Measurements from ENCODE around the gene TRPM6.

Gene TRPM6

GRCh38 chr9:74721696-74722660 lies 165.7 kb downstream of the TRPM6 start:
- TF ChIP-seq CTCF (IDR thresholded peaks at IDR 0.05; ENCODE audit: low read depth, low read length) = no peak
- H3K4me3 ChIP-seq (ENCODE audit: low read depth, low read length) = no peak overlapping the region

DNA sequence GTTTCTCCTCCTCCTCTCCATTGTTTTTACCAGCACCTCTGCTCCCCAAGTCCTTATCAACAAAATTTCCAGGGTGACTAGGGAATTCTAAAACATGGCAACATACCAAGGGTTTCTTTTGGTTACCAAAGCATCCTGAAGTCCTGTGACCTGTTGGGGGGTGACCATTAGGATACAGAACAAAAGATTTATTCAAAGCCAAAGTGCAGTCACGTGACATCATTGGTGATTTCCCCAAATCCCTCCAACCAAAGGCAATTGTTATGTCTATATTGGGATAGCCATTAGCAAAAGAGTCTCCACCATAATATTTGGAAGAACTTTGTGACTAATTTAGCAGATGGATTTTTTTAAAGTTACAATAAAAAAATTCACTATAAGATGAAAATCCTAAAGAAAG lies 168.4 kb downstream of the TRPM6 start:
- no peak overlapping the region for H3K4me3 ChIP-seq (ENCODE audit: low read depth, low read length)
- TF ChIP-seq CTCF (IDR thresholded peaks at IDR 0.05; ENCODE audit: low read depth, low read length) = no peak

- no peak for TF ChIP-seq CTCF (IDR thresholded peaks at IDR 0.05; ENCODE audit: low read depth, low read length)
- H3K4me3 ChIP-seq (ENCODE audit: low read depth, low read length) = no peak overlapping the region
Observed at GRCh38 chr9:74718709-74719108, 169.0 kb downstream of the TRPM6 start.

DNA sequence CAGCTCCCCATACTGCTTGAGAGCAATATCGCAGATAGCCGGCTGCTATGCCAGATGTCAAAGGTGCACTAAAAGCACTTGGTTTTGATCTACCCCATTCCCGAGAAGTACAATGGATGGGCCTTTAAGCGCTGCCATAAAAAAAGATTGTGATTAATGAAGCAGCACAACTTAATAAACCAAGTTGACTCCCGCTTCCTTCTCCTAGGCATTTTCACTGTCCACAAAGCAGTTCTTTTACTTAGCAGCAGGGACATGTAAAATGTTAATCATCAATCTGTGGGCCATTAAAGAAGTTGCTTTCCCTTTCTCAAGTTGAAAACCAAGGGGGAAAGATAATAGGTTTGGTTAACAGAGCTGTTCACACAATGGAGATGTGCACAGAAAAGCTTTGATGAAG lies 176.4 kb downstream of the TRPM6 start:
- TF ChIP-seq CTCF (IDR thresholded peaks at IDR 0.05; ENCODE audit: low read depth, low read length) = no peak
- no peak overlapping the region for H3K4me3 ChIP-seq (ENCODE audit: low read depth, low read length)

- H3K4me3 ChIP-seq (ENCODE audit: low read depth, low read length) = no peak overlapping the region
- no peak for TF ChIP-seq CTCF (IDR thresholded peaks at IDR 0.05; ENCODE audit: low read depth, low read length)
Observed at GRCh38 chr9:74697535-74697934, 190.2 kb downstream of the TRPM6 start.

DNA sequence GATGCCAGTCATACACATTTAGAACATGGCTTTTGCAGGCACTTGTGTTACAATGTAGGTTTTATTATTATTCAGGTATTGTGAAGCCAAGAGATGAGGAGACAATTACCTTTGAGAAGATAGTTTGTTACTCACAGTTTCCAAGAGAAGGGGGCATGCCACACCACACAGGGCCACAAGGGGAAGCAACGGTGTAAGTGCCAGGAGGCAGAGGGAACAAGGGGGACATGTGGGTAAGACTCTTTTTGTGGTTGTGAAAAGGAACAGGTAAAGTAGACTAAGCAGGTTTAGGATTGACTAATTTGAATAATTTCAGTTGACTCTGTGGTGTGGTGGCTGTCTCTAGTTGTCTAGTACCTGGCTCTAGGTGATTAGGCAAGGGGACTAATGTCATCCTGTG lies 191.2 kb downstream of the TRPM6 start:
- no peak overlapping the region for H3K4me3 ChIP-seq (ENCODE audit: low read depth, low read length)
- no peak for TF ChIP-seq CTCF (IDR thresholded peaks at IDR 0.05; ENCODE audit: low read depth, low read length)

GRCh38 chr9:74691058-74691457 lies 196.7 kb downstream of the TRPM6 start:
- no peak for TF ChIP-seq CTCF (IDR thresholded peaks at IDR 0.05; ENCODE audit: low read depth, low read length)
- H3K4me3 ChIP-seq (ENCODE audit: low read depth, low read length) = no peak overlapping the region
